Measurements from ENCODE around the gene OR5D13.

Gene OR5D13

GRCh38 chr11:55773138-55773537, at the start of gene OR5D13:
Gene OR5D13 (plus strand): TSS chr11:55773438. CDS start chr11:55773438, 0 bp downstream.
- no peak for TF ChIP-seq CTCF (IDR thresholded peaks at IDR 0.05; ENCODE audit: low read depth, low read length)
- no peak for DNase-seq (ENCODE audit: extremely low read depth, low read depth)

- DNase-seq (ENCODE audit: extremely low read depth, low read depth), result no peak
- TF ChIP-seq CTCF (IDR thresholded peaks at IDR 0.05; ENCODE audit: low read depth, low read length), result no peak
Observed at GRCh38 chr11:55726715-55727324, 46.4 kb upstream of the OR5D13 start.

- DNase-seq (ENCODE audit: extremely low read depth, low read depth), result no peak
- no peak for TF ChIP-seq CTCF (IDR thresholded peaks at IDR 0.05; ENCODE audit: low read depth, low read length)
Observed at GRCh38 chr11:55732936-55733335, 40.3 kb upstream of the OR5D13 start.

GRCh38 chr11:55791606-55792005, 18.4 kb downstream of the OR5D13 start:
- DNase-seq (ENCODE audit: extremely low read depth, low read depth), result no peak

GRCh38 chr11:55793321-55793720, 20.1 kb downstream of the OR5D13 start:
- no peak for DNase-seq (ENCODE audit: extremely low read depth, low read depth)

More at GRCh38 chr11:55791606-55792005, 18.4 kb downstream of the OR5D13 start:
- no peak for TF ChIP-seq CTCF (IDR thresholded peaks at IDR 0.05; ENCODE audit: low read depth, low read length)

GRCh38 chr11:55795256-55795655, 22.0 kb downstream of the OR5D13 start, which contains the start of gene OR5D14:
Gene OR5D14 (plus strand): TSS chr11:55795556. CDS start chr11:55795556, 0 bp downstream.
- no peak for DNase-seq (ENCODE audit: extremely low read depth, low read depth)
- no peak for TF ChIP-seq CTCF (IDR thresholded peaks at IDR 0.05; ENCODE audit: low read depth, low read length)

More at GRCh38 chr11:55793321-55793720, 20.1 kb downstream of the OR5D13 start:
- no peak for TF ChIP-seq CTCF (IDR thresholded peaks at IDR 0.05; ENCODE audit: low read depth, low read length)

- TF ChIP-seq CTCF (IDR thresholded peaks at IDR 0.05; ENCODE audit: low read depth, low read length), result no peak
- no peak for DNase-seq (ENCODE audit: extremely low read depth, low read depth)
Observed at GRCh38 chr11:55806248-55806647, 33.0 kb downstream of the OR5D13 start.

Measured in AG09319 (cell line).